Testis (tissue), 2 donors: ENCODE measurements around the gene GRK1.

Experiments
- CTCF ChIP-seq, 3 experiments: fragments of 450-650 bp in 2 of 3; fragments of 200-600 bp in 1 of 3; sonication (generic) in 1 of 3; IDR thresholded peaks; one replicate each; pipeline ENCODE4 v1.5.1; 2016 to 2019; ENCODE audit warnings: antibody characterized with exemption in 3 of 3, mild to moderate bottlenecking in 2 of 3, moderate library complexity in 1 of 3
- POLR2A ChIP-seq: fragments of 450-650 bp; IDR thresholded peaks from one replicate; pipeline ENCODE4 v1.6.1; 2017; ENCODE audit warnings: antibody characterized with exemption, mild to moderate bottlenecking, moderate library complexity

GRCh38 chr13:113784645-113785024 is 117.6 kb downstream of the GRK1 start:
- no peak for TF ChIP-seq CTCF (IDR thresholded peaks at IDR 0.05)
- TF ChIP-seq POLR2A: no peak
